H54 (cell line): ENCODE data around the gene GRAP2.

Experiments used
- DNase-seq: peaks from one replicate; pipeline ENCODE4 v3.0.0; 2011; ENCODE audit warnings: low spot score, mixed read lengths; ENCODE audit not compliant: insufficient read length
- FAIRE-seq: peaks from 3 replicates; lab custom pipeline; 2011; peaks lifted over from hg19 to GRCh38; lab: Jason Lieb, UNC
- POLR2A ChIP-seq: IDR thresholded peaks from 2 replicates; pipeline ENCODE4 v1.6.1; 2011; ENCODE audit warnings: low read depth, mild to moderate bottlenecking, low read length

The GRAP2 gene

DNA sequence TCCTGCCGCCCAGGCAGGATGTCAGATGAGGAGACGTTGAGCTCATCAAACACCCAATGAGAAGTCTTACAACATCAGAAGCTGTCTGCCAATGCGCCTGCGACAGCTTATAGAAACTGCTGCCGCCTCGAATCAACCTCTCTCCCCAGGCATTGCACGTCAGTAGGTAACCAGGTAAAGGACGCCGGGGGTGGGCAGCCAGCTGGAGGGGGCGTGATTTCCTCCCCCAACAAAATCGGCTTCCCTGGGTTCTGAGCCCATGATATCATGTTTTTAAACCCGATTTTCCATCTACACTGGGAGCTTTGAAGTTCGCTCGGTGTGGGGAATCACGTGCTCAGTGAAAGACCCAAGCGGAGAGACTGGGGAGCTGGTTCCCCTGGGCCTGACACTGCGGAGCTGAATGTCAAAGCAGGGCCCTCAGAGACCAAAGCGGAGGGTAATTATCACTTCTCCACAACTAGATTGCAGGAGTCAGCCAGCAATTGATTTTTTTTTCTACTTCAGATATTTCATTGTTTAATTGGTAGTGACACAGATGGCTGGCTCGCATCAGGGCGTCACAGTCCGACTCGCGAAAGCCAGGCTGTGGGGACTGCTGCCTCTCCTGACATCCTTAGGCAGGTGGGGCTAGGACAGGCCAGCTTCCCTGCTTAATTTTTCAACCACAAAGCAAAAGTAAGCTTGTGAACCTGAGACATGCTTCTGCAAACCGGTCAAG lies 109.2 kb downstream of the GRAP2 start:
- TF ChIP-seq POLR2A: no peak
- DNase-seq (no peak), FAIRE-seq (no peak)

DNA sequence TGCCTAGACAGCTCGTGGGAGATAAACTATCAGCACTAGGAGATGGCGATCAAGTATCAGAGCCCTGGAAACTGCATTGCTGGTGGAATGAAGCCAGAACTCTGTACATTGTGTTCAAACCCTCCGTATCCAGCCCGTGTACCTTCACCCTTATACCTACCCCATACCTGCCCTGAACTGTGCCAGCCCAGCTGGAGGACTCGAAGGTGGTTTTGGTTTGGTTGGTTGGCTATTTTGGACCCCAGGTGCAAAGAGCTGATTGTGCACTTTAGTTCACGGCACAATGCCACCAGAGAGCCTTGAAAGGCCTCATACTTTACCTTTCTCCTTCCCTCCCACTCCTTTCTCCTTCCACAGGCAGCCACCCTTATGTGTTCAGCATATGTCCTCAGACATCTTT lies 109.9 kb downstream of the GRAP2 start:
- DNase-seq: no peak
- TF ChIP-seq POLR2A: no peak
- FAIRE-seq: no peak

DNA sequence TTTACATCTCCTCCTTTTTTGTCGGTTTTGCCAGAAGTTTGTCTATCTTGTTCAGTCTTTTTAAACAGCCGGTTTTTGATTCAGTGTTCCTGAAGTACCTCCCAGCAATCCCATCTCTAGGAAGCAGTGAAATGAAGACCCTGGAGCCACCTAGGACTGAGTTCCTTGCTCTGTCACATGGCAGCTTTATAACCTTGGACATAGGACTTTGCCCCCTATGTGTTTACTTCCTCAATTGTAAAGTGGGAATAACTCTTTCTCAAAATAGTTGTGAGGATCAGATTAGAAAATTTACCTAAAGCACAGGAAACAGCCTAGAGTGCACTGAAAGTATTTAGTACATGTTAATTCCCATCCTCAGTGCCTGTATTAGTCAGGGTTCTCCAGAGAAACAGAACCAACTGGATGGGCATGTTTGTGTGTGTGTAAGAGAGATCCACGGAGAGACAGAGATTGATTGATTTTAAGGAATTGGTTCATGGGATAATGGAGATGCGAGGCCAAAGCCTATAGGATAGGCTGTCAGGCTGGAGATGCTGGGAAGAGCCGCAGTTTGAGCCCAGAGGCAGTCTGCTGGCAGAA lies 113.9 kb downstream of the GRAP2 start:
- no peak for DNase-seq
- no peak for FAIRE-seq
- no peak for TF ChIP-seq POLR2A

GRCh38 chr22:40015358-40015976 lies 114.6 kb downstream of the GRAP2 start:
- TF ChIP-seq POLR2A: no peak
- DNase-seq: no peak
- no peak for FAIRE-seq

DNA sequence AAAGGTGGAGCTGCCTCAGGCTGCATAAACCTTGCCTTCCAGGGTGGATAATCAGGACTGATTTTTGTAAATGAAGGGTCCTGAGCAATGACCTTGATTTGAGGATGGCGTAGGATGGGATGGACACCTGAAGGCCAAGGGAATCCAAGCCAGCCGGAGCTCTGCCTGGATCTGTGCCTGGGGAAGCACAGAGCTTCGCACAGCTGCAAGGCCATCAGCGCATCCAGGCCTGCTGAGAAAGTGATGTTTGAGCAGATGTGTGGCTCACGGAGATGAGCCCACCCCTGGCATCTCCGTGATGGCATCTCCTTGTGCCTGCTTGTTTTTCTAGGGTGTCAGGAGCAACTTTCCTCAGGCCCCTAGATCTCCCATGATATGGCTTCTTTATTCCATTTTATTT lies 117.2 kb downstream of the GRAP2 start:
- FAIRE-seq: no peak
- no peak for DNase-seq
- TF ChIP-seq POLR2A: no peak

- no peak for TF ChIP-seq POLR2A
- no peak for DNase-seq
- no peak for FAIRE-seq
Measured at GRCh38 chr22:40019100-40019499, 118.2 kb downstream of the GRAP2 start.

GRCh38 chr22:40020956-40021355 lies 120.1 kb downstream of the GRAP2 start:
- no peak for TF ChIP-seq POLR2A
- DNase-seq (no peak), FAIRE-seq (no peak)

DNA sequence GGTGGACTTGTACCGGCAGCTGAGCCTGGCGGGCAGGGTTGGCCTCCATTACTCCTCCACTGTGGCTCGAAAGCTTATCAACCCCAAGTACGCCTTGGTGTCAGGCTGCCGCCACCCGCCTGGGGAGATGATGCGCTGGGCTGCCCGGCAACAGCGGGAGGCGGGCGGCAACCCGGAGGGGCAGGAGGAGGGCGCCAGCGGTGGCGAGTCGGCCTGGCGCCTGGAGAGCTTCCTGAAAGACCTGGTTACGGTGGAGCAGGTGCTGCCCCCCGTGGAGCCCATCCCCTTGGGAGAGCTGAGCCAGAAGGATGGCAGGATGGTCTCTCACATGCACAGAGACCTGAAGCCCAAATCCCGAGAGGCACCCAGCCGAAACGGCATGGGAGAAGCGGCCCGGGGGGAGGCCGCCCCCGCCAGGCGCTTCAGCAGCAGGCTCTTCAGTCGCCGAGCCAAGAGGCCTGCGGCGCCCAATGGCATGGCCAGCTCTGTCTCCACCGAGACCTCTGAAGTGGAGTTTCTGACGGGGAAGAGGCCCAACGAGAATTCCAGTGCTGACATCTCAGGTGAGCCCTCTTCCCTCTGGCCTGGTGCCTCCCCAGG lies 120.6 kb downstream of the GRAP2 start:
- no peak for FAIRE-seq
- no peak for DNase-seq
- no peak for TF ChIP-seq POLR2A

- DNase-seq (no peak), FAIRE-seq (no peak)
- no peak for TF ChIP-seq POLR2A
Measured at GRCh38 chr22:40022536-40023240, 121.8 kb downstream of the GRAP2 start.
